K562 (cell line): ENCODE measurements around the gene ZNF646. TPM values are rescaled to one million over a fixed set of nuclear protein-coding genes. Genes with fewer than 3 reads are reported as not detected.

Experiments
- CTBP1 ChIP-seq: fragments of 450-650 bp; IDR thresholded peaks from 2 replicates; pipeline ENCODE4 v1.6.1; 2016; ENCODE audit warnings: borderline replicate concordance
- DACH1 ChIP-seq: fragments of 450-650 bp; IDR thresholded peaks from 2 replicates; pipeline ENCODE4 v1.6.1; 2018; ENCODE audit not compliant: partially characterized antibody
- HDAC2 ChIP-seq: fragments of 450-650 bp; IDR thresholded peaks from 2 replicates; pipeline ENCODE4 v1.6.1; 2016; ENCODE audit warnings: mild to moderate bottlenecking
- MAFG ChIP-seq: fragments of 450-650 bp; conservative IDR thresholded peaks from 2 replicates; pipeline ENCODE4 v1.6.1; 2016; ENCODE audit warnings: missing genetic modification characterization, missing compliant biosample characterization
- MCM2 ChIP-seq: fragments of 450-650 bp; IDR thresholded peaks from 2 replicates; pipeline ENCODE4 v1.6.1; 2017; ENCODE audit warnings: low read depth, mild to moderate bottlenecking
- MTA1 ChIP-seq: fragments of 450-650 bp; IDR thresholded peaks from 2 replicates; pipeline ENCODE4 v1.6.1; 2017; ENCODE audit warnings: borderline replicate concordance
- POU5F1 ChIP-seq: fragments of 150-350 bp; IDR thresholded peaks from 2 replicates; pipeline ENCODE4 v1.6.1; 2014; ENCODE audit warnings: borderline replicate concordance, low read length, low read depth, mild to moderate bottlenecking; ENCODE audit not compliant: partially characterized antibody
- SAP30 ChIP-seq: fragments of 200-600 bp; sonication (generic); IDR thresholded peaks from 2 replicates; pipeline ENCODE4 v1.6.1; 2012; ENCODE audit warnings: borderline replicate concordance, low read depth, mild to moderate bottlenecking, moderate library complexity, low read length, control low read depth, inconsistent platforms; ENCODE audit not compliant: insufficient read depth, poor library complexity, severe bottlenecking
- SMAD2 ChIP-seq: fragments of 150-350 bp; IDR thresholded peaks from 2 replicates; pipeline ENCODE4 v1.6.1; 2014; ENCODE audit warnings: low read depth, mild to moderate bottlenecking, low read length
- ZFX ChIP-seq: sonication (generic); formaldehyde crosslinking; IDR thresholded peaks from 2 replicates; pipeline ENCODE4 v1.8.0; 2022; ENCODE audit warnings: mild to moderate bottlenecking, missing genetic modification reagents, moderate library complexity
- ZNF57 ChIP-seq: fragments of 450-650 bp; formaldehyde crosslinking; IDR thresholded peaks from 2 replicates; pipeline ENCODE4 v1.4.0; 2020; ENCODE audit warnings: mild to moderate bottlenecking, moderate library complexity
- ZZZ3 ChIP-seq: fragments of 450-650 bp; IDR thresholded peaks from 2 replicates; pipeline ENCODE4 v1.6.1; 2016; ENCODE audit warnings: antibody characterized with exemption, mild to moderate bottlenecking, moderate library complexity
- polyA plus RNA-seq, 8 experiments: library from polyadenylated mRNA; depleted of rRNA in 4 of 8; stranded (reverse) in 5 of 8; unstranded in 3 of 8; fragments of >200 nt; fragmentation: Nextera tagmentation in 2 of 8; fragmentation: Illumina TruSeq in 1 of 8; extraction: Ambion mirVana in 2 of 8; extraction: Trizol in 1 of 8; gene quantifications; 2 replicates each; pipeline versions ENCODE4 v1.2.1 to v1.2.3, GENCODE V29; 2011 to 2014; ENCODE audit warnings: inconsistent platforms in 1 of 8, missing spikeins in 1 of 8
- total RNA-seq, 7 experiments: library from RNA; depleted of rRNA in 6 of 7; stranded (reverse); fragments of >200 nt in 6 of 7; fragmentation: Illumina TruSeq in 2 of 7; extraction: Trizol in 2 of 7; gene quantifications; 2 replicates each; pipeline versions ENCODE4 v1.2.1 to v1.2.3, GENCODE V29; 2011 to 2021; ENCODE audit warnings: low replicate concordance in 1 of 7
- TF ChIP-seq, protein P1 (sequence below): fragments of 450-650 bp; IDR thresholded peaks from 2 replicates; pipeline ENCODE4 v1.6.1; 2017; ENCODE audit warnings: antibody characterized with exemption, mild to moderate bottlenecking
- TF ChIP-seq, protein P2 (sequence below): sonication (generic); formaldehyde crosslinking; IDR thresholded peaks from 2 replicates; pipeline ENCODE4 v1.5.0; 2020; ENCODE audit warnings: missing genetic modification reagents
- TF ChIP-seq, protein P3 (sequence below): fragments of 250-450 bp; sonication (Bioruptor Pico); IDR thresholded peaks from 2 replicates; pipeline ENCODE4 v1.8.0; 2022; ENCODE audit warnings: moderate library complexity, mild to moderate bottlenecking, inconsistent platforms
- TF ChIP-seq, protein P4 (sequence below): sonication (generic); formaldehyde crosslinking; IDR thresholded peaks from 2 replicates; pipeline ENCODE4 v1.8.0; 2022; ENCODE audit warnings: missing genetic modification reagents, mild to moderate bottlenecking, borderline replicate concordance
- TF ChIP-seq, protein P5 (sequence below): fragments of 450-650 bp; formaldehyde crosslinking; IDR thresholded peaks from 2 replicates; pipeline ENCODE4 v1.4.0; 2020; ENCODE audit warnings: mild to moderate bottlenecking, mixed read lengths

The ZNF646 gene
- total and polyA plus RNA-seq, 9 of the 15 experiments (the other 6 are each of a cell fraction or from before 2014, with no cell fraction given), result 0.08 to 20.6 (median 8.0) TPM

DNA sequence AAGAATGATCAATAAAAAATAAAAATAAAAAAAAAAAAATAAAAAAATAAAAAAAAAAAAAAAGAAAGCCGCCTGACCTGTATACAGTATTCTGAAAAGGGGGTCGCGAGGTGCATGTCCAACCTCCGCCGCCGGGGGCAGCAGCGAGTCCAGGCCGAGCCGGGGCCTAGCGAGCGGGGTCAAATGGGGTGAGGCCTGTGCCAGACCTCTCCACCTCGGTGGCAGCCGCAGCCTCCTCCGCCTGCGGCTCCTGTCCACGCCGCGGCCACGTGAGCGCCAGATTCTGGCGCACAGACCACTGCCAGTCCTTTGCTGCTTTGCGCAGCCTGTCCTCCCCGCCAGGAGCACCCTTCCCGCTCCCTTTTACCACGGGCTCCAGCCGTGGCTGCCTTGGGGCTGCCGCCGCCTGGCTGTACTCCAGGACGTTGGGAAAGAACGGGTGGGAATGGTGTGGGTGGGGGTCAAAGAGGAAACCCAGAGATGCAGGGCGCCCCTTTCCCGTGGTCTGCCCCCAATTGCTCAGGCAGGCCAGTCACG is 31.5 kb downstream of the ZNF646 start (continued):
- peak; percentile 67; the same call in 1 of the 2 replicates for TF ChIP-seq MTA1
- TF ChIP-seq, protein P1, sequence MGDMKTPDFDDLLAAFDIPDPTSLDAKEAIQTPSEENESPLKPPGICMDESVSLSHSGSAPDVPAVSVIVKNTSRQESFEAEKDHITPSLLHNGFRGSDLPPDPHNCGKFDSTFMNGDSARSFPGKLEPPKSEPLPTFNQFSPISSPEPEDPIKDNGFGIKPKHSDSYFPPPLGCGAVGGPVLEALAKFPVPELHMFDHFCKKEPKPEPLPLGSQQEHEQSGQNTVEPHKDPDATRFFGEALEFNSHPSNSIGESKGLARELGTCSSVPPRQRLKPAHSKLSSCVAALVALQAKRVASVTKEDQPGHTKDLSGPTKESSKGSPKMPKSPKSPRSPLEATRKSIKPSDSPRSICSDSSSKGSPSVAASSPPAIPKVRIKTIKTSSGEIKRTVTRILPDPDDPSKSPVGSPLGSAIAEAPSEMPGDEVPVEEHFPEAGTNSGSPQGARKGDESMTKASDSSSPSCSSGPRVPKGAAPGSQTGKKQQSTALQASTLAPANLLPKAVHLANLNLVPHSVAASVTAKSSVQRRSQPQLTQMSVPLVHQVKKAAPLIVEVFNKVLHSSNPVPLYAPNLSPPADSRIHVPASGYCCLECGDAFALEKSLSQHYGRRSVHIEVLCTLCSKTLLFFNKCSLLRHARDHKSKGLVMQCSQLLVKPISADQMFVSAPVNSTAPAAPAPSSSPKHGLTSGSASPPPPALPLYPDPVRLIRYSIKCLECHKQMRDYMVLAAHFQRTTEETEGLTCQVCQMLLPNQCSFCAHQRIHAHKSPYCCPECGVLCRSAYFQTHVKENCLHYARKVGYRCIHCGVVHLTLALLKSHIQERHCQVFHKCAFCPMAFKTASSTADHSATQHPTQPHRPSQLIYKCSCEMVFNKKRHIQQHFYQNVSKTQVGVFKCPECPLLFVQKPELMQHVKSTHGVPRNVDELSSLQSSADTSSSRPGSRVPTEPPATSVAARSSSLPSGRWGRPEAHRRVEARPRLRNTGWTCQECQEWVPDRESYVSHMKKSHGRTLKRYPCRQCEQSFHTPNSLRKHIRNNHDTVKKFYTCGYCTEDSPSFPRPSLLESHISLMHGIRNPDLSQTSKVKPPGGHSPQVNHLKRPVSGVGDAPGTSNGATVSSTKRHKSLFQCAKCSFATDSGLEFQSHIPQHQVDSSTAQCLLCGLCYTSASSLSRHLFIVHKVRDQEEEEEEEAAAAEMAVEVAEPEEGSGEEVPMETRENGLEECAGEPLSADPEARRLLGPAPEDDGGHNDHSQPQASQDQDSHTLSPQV, result peak; percentile 97
- no peak for TF ChIP-seq SAP30
- TF ChIP-seq MAFG (tag), result no peak
- TF ChIP-seq DACH1, result no peak
- TF ChIP-seq HDAC2, result 0 out of 2 replicates have a peak, but pooled peaks have one; percentile 37
- TF ChIP-seq POU5F1, result no peak
- TF ChIP-seq, protein P2, sequence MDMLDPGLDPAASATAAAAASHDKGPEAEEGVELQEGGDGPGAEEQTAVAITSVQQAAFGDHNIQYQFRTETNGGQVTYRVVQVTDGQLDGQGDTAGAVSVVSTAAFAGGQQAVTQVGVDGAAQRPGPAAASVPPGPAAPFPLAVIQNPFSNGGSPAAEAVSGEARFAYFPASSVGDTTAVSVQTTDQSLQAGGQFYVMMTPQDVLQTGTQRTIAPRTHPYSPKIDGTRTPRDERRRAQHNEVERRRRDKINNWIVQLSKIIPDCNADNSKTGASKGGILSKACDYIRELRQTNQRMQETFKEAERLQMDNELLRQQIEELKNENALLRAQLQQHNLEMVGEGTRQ (CRISPR knock-in tag), result peak; percentile 51
- TF ChIP-seq MCM2, result no peak
- peak; percentile 77; the same call in 1 of the 2 replicates for TF ChIP-seq CTBP1
- 0 out of 2 replicates have a peak, but pooled peaks have one; percentile 13 for TF ChIP-seq ZNF57 (CRISPR knock-in tag)
- TF ChIP-seq, protein P3, sequence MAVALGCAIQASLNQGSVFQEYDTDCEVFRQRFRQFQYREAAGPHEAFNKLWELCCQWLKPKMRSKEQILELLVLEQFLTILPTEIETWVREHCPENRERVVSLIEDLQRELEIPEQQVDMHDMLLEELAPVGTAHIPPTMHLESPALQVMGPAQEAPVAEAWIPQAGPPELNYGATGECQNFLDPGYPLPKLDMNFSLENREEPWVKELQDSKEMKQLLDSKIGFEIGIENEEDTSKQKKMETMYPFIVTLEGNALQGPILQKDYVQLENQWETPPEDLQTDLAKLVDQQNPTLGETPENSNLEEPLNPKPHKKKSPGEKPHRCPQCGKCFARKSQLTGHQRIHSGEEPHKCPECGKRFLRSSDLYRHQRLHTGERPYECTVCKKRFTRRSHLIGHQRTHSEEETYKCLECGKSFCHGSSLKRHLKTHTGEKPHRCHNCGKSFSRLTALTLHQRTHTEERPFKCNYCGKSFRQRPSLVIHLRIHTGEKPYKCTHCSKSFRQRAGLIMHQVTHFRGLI, result no peak
- TF ChIP-seq, protein P4, sequence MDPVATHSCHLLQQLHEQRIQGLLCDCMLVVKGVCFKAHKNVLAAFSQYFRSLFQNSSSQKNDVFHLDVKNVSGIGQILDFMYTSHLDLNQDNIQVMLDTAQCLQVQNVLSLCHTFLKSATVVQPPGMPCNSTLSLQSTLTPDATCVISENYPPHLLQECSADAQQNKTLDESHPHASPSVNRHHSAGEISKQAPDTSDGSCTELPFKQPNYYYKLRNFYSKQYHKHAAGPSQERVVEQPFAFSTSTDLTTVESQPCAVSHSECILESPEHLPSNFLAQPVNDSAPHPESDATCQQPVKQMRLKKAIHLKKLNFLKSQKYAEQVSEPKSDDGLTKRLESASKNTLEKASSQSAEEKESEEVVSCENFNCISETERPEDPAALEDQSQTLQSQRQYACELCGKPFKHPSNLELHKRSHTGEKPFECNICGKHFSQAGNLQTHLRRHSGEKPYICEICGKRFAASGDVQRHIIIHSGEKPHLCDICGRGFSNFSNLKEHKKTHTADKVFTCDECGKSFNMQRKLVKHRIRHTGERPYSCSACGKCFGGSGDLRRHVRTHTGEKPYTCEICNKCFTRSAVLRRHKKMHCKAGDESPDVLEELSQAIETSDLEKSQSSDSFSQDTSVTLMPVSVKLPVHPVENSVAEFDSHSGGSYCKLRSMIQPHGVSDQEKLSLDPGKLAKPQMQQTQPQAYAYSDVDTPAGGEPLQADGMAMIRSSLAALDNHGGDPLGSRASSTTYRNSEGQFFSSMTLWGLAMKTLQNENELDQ (CRISPR knock-in tag), result no peak
- no peak for TF ChIP-seq SMAD2
- TF ChIP-seq, protein P5, sequence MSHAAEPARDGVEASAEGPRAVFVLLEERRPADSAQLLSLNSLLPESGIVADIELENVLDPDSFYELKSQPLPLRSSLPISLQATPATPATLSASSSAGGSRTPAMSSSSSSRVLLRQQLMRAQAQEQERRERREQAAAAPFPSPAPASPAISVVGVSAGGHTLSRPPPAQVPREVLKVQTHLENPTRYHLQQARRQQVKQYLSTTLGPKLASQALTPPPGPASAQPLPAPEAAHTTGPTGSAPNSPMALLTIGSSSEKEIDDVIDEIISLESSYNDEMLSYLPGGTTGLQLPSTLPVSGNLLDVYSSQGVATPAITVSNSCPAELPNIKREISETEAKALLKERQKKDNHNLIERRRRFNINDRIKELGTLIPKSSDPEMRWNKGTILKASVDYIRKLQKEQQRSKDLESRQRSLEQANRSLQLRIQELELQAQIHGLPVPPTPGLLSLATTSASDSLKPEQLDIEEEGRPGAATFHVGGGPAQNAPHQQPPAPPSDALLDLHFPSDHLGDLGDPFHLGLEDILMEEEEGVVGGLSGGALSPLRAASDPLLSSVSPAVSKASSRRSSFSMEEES (CRISPR knock-in tag), result no peak
- peak; percentile 94 for TF ChIP-seq ZFX (CRISPR knock-in tag)
- no peak for TF ChIP-seq ZZZ3
